Effector memory CD4-positive, alpha-beta T cell (primary cell): ENCODE measurements around the gene CISD1.
A peak's percentile ranks its signal among the peaks of the same experiment; 100 is the strongest.

Experiments
- DNase-seq, 3 donors: peaks; one replicate each; pipeline ENCODE4 v3.0.0-alpha.2; 2020
- H3K27ac ChIP-seq: 2 replicates; pipeline ENCODE4 v1.7.0; 2013; ENCODE audit warnings: mild to moderate bottlenecking, low read length, moderate library complexity; ENCODE audit not compliant: insufficient read depth, poor library complexity, severe bottlenecking
- H3K27me3 ChIP-seq: replicated peaks from 2 replicates; pipeline ENCODE4 v1.7.0; 2013; ENCODE audit warnings: mild to moderate bottlenecking, low read length; ENCODE audit not compliant: insufficient read depth, control insufficient read depth, poor library complexity, severe bottlenecking
- H3K36me3 ChIP-seq: 2 replicates; pipeline ENCODE4 v1.7.0; 2013; ENCODE audit warnings: mild to moderate bottlenecking, low read length, moderate library complexity; ENCODE audit not compliant: control insufficient read depth, insufficient read depth
- H3K4me1 ChIP-seq: 2 replicates; pipeline ENCODE4 v1.7.0; 2013; ENCODE audit warnings: low read length, mild to moderate bottlenecking; ENCODE audit not compliant: control insufficient read depth, insufficient read depth, poor library complexity, severe bottlenecking
- H3K4me3 ChIP-seq: 2 replicates; pipeline ENCODE4 v1.7.0; 2013; ENCODE audit warnings: low read length, low read depth, mild to moderate bottlenecking; ENCODE audit not compliant: insufficient read depth, poor library complexity, severe bottlenecking
- H3K9me3 ChIP-seq: 2 replicates; pipeline ENCODE4 v1.7.0; 2013; ENCODE audit warnings: mild to moderate bottlenecking, low read length, moderate library complexity; ENCODE audit not compliant: control insufficient read depth

The CISD1 gene

DNA sequence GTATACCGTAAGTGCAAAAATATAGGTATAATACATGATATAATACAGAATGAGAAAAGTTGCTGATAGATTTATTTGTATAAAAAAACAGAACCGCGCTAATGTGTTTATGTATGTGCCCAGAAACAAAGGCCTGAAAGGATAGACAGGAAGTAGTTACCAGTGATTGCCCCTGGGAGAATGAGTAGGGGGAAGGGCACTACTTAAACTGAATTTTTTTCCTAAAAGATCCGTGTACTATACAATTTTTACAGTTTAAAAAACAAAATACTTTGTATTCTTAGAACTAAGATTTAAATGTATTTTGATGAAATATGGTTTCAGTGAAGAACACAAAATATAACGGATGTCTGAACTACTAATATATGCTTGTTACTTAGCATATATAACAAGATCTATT lies 4.2 kb upstream of the CISD1 start:
- Histone ChIP-seq H3K4me1 (no peaks in the 10 kb centered on the region), H3K9me3 (no peaks in the 10 kb centered on the region), H3K27me3 (no peaks in the 10 kb centered on the region), H3K36me3 (no peaks in the 10 kb centered on the region), H3K4me3 (no peak overlapping the region), H3K27ac (no peak overlapping the region)
- DNase-seq, result no peak

DNA sequence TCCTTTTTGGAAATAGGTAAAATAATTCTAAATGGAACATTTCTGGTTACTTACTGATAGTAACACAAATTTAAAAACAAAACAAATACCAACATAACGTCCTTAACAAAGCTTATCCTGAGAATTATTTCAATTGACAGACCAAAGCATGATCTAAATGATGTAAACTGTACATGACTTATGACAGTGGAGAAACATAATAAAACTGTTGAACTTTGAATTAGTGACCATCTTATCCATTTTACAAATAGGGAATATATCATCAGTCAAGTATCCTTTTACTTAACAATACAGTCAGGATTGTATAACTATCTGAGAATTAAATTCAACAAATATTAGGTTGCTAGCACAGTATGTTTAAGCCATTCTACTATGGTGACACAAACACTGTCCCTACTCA lies 3.7 kb upstream of the CISD1 start:
- Histone ChIP-seq H3K9me3 (no peaks in the 10 kb centered on the region), H3K4me3 (no peak overlapping the region), H3K27me3 (no peaks in the 10 kb centered on the region), H3K36me3 (no peaks in the 10 kb centered on the region), H3K27ac (no peak overlapping the region), H3K4me1 (no peaks in the 10 kb centered on the region)
- no peak for DNase-seq

DNA sequence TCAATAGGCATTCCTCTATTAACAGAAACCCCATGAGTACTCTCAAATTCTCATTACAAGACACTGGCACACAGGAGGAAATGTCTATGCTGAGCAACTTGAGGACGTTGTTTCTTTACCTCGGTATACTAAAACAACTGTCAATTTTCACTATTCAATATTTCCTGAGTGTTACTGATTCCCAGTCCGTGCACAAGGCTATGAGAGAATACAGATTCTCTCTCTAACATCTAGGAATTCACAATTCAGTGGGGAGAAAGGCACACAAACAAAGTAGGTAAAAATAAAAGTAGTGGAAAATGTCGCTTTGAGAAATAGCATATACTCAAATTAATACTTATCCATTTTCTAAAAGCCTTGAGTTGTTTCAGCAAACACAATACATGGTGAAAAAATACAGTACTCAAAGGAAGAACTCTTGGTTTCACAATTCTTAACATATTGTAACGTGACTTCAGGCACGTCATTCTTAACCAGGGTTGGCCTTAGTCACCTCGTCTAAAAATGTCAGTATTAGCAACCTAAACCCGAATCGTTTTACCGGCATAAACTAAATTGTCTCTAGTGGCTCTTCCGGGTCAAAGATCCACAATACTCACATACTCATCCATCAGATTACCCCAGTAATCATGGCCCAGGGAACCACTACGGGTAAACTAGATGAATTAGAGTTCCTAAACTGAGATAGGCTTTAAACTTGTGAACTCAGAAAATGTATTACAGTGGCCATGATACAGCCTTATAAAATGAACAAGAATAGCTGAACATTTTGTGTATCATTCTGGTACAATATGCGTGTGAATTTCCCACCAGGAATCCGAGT lies 2.7 kb upstream of the CISD1 start:
- DNase-seq, result no peak
- Histone ChIP-seq H3K36me3 (no peaks in the 10 kb centered on the region), H3K9me3 (no peaks in the 10 kb centered on the region), H3K27ac (peak overlapping the region; percentile 75), H3K4me1 (no peaks in the 10 kb centered on the region), H3K4me3 (peak overlapping the region; percentile 83), H3K27me3 (no peaks in the 10 kb centered on the region)

DNA sequence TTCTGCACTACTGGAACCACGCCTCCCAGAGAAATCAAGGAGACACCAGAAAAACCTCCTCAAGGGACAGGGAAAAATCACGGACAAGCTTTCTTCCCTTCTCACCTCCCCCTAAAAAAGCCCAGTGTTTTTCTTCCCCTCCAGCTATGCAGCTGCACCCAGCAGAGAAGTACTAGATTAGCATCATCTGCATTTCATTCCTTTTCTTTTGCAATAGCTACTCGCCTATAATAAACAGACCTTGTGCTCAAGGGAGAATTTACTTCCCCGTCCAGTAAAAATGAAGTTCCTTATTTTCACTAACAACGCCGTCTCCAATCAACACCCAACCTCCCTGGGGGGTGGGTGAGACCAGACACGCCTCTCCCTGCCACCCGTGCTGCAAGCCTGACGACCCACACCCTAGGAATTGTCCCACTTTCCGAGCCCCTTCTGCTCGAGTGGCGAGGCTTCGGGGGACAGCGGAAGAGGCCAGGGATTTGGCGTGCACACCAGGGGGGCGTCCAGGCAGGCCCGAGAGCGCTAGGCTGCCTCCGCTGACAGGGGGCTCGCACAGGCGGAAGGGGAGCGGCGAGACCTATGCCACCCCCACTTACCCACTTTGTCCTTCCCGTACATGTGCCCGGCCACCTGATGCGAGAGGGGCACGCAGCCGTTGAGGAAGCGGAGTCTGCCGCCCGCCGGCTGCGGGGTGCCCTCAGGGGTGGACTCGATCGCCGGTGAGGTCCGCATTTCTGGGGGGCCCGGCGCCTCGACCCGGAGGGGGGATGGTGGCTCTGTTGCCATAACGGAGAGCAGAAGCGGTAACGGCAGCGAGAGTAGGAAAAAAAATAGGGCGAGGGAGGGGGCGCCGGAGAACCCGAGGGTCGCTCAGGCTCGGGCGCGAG lies 1.9 kb upstream of the CISD1 start:
- H3K4me1 ChIP-seq, result no peaks in the 10 kb centered on the region
- peak overlapping the region; percentile 75 for H3K27ac ChIP-seq
- DNase-seq, result peak; percentile 13 to 24 (median 21)

DNA sequence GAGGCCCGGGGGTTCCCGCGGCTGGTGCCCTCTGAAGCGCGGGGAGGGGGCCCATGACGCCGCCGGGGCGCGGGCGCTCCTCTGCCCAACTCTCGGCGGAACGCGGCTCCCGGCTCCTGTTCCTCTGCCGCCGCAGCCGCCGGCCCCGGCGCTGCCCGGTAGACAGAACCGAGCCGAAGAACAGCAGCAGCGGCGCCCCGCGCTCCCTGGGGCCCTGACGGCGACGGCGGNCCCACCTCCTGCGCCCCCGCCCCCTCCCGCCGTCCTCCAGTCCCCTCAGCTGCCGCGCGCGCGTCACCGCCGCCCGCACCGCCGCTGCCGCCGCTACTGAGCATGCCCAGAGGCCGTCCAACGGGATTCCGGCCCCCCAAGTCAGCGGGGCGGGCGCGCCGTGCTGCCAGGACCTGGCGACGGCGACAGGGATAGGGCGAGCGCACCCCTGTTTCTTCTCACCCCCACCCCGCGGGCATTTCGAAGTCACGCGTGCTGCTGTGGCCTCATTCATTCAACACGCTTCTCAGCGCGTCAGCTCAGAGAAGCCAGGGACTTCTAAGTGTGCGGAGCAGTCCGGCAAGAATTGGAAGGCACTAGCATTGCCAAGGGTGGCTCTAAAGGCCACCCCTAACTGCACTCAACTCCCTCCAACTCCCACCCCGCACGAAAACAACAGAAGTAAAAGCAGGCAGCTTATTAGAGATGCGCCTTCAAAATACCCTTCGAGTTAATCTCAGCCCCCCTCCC lies 1.1 kb upstream of the CISD1 start, which contains the start of gene IPMK:
Gene IPMK, minus strand, starts transcription at position 182 of the 741 bp plus-strand sequence. CDS start 283 bp downstream, outside the sequence.
- H3K9me3 ChIP-seq, result no peaks in the 10 kb centered on the region
- H3K27me3 ChIP-seq, result no peaks in the 10 kb centered on the region
- peak; percentile 93 to 96 (median 95) for DNase-seq
- H3K4me3 ChIP-seq, result peak within 1 kb of the TSS; percentile 83
- no peaks in the 10 kb centered on the region for H3K36me3 ChIP-seq
- peak within 1 kb of the TSS; percentile 75 for H3K27ac ChIP-seq
- H3K4me1 ChIP-seq, result no peaks in the 10 kb centered on the region

More for the DNA sequence above, 1.9 kb upstream of the CISD1 start:
- no peaks in the 10 kb centered on the region for H3K9me3 ChIP-seq
- no peaks in the 10 kb centered on the region for H3K27me3 ChIP-seq
- H3K36me3 ChIP-seq, result no peaks in the 10 kb centered on the region
- H3K4me3 ChIP-seq, result peak overlapping the region; percentile 83

DNA sequence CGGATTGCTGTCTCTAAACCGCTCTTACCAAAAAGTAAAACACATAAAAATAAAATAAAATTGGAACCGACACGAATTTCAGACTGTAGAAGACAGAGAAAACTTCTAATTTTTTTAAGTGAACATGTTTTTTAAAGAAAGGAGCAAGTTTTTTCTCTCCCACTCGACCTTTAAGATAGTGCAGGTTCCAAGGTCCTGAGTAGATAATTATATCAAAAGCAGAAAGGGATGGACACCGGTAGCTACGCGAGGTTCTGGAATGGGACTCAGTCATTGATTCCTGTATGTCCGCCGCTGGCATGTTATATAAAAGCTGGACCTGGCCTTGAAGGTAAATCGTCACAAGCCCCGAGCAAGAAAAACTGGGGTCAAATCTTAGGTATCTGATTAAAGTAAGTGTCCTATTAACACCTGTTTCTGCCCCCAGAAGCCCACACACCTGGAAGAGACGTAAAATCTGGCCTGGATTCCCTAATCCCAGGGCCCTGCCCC lies 462 bp upstream of the CISD1 start:
- H3K27me3 ChIP-seq, result no peaks in the 10 kb centered on the region
- peak overlapping the region; percentile 75 for H3K27ac ChIP-seq
- H3K4me1 ChIP-seq, result no peaks in the 10 kb centered on the region
- H3K9me3 ChIP-seq, result no peaks in the 10 kb centered on the region
- DNase-seq, result no peak
- no peaks in the 10 kb centered on the region for H3K36me3 ChIP-seq
- H3K4me3 ChIP-seq, result peak overlapping the region; percentile 83

DNA sequence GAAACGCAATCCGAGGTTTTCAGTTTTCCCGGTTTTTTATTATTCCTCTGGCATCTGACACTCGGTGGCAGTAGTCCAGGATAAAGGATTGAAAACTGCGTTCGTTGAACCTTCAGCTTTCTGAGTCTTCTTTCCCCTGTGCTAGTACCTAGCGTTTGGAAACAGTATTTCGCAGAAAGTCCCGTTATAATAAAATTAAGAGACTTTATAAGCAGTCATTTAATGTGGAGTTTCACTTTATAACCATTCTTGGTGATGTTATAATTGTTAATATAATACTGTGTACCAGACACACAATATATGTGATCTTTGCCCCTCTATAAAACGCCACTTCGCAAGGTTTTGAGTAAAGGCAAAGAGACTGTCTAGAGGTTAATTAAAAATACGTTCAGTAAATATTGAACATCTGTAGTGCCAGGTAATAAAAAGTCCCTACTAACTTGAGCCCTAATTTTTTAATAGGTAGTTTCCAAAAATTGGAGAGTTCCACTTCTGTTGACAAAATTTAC lies 874 bp downstream of the CISD1 start:
- Histone ChIP-seq H3K36me3 (no peaks in the 10 kb centered on the region), H3K4me1 (no peaks in the 10 kb centered on the region), H3K27me3 (no peaks in the 10 kb centered on the region), H3K9me3 (no peaks in the 10 kb centered on the region), H3K27ac (no peak overlapping the region), H3K4me3 (peak overlapping the region; percentile 83)
- no peak for DNase-seq

DNA sequence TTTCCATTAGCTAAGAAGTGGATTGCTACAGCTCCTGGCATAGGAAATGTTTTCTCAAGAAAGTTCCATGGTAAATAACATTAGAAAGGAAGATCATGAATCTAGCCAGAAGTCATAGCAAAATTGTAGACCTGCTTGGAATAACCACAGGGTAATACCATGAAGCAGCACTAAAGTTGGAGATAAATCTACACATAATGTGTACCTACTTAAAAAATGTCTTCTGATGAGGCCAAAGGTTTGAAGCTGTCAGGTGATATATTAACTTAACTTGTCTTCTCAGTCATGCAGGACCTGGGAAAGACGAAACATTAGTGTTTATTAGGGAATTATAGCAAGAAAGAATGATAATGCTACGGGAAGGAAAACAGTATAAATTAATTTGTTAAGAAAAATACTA lies 6.3 kb downstream of the CISD1 start:
- Histone ChIP-seq H3K27ac (no peak overlapping the region), H3K27me3 (no peaks in the 10 kb centered on the region), H3K4me3 (no peak overlapping the region), H3K9me3 (no peaks in the 10 kb centered on the region), H3K36me3 (no peaks in the 10 kb centered on the region), H3K4me1 (no peaks in the 10 kb centered on the region)
- no peak for DNase-seq

DNA sequence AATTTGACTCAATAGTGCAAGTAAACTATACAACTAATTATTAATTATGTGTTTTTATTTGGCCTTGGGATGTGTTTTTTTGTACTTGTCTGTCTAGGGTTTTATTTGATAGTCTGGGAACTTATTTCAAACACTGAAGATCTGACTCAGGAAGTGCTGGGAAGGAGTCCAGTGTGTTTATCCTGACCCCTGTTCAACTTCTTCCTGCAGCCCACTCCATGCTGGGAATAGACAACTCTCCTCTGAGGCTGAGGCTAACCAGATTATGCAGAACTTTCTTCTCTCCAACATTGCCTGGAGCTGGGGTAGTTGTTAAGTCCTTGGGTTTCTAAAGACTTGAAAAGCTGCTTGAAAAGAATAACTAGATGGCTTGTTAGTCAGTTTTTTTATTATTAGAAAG lies 6.9 kb downstream of the CISD1 start:
- H3K4me3 ChIP-seq, result no peak overlapping the region
- H3K27me3 ChIP-seq, result no peaks in the 10 kb centered on the region

More for the DNA sequence above, 6.9 kb downstream of the CISD1 start:
- H3K36me3 ChIP-seq, result no peaks in the 10 kb centered on the region
- no peak overlapping the region for H3K27ac ChIP-seq
- DNase-seq, result no peak
- H3K9me3 ChIP-seq, result no peaks in the 10 kb centered on the region
- H3K4me1 ChIP-seq, result no peaks in the 10 kb centered on the region
